DND-41 (cell line): ENCODE results near the gene PHLPP1.

ENCODE experiments used
- ATAC-seq: fragments of 200-7000 bp; cut with Tn5 transposase; 3 replicates; pipeline ENCODE4 v1.9.1; 2021; ENCODE audit warnings: low read depth; ENCODE audit not compliant: insufficient read depth
- DNase-seq: peaks from one replicate; pipeline ENCODE4 v3.0.0-alpha.2; 2020
- H2AFZ ChIP-seq: 2 replicates; pipeline ENCODE4 v1.6.0; 2012; ENCODE audit warnings: low read depth, low read length
- H3K27ac ChIP-seq: 2 replicates; pipeline ENCODE4 v1.5.1; 2012; ENCODE audit warnings: low read length, inconsistent platforms
- H3K27me3 ChIP-seq: fragments of 200-600 bp; sonication (generic); 2 replicates; pipeline ENCODE4 v1.6.0; 2012; ENCODE audit warnings: low read length, mild to moderate bottlenecking, inconsistent platforms; ENCODE audit not compliant: insufficient read depth, poor library complexity
- H3K36me3 ChIP-seq: 2 replicates; pipeline ENCODE4 v1.5.1; 2012; ENCODE audit warnings: low read length, inconsistent platforms; ENCODE audit not compliant: insufficient read depth
- H3K4me1 ChIP-seq: 2 replicates; pipeline ENCODE4 v1.5.1; 2012; ENCODE audit warnings: mild to moderate bottlenecking, low read length; ENCODE audit not compliant: insufficient read depth
- H3K4me2 ChIP-seq: 2 replicates; pipeline ENCODE4 v1.6.0; 2012; ENCODE audit warnings: mild to moderate bottlenecking, moderate library complexity, low read length, inconsistent platforms; ENCODE audit not compliant: insufficient read depth
- H3K4me3 ChIP-seq, 2 experiments: fragments of 200-600 bp in 1 of 2; shearing (Covaris generic) in 1 of 2; 2 replicates each; pipeline ENCODE4 v1.5.1; 2012 to 2016; ENCODE audit warnings: inconsistent platforms in 2 of 2, low read length in 2 of 2, mild to moderate bottlenecking in 2 of 2, low read depth in 1 of 2, moderate library complexity in 1 of 2
- H3K79me2 ChIP-seq: 2 replicates; pipeline ENCODE4 v1.6.0; 2012; ENCODE audit warnings: low read length, inconsistent platforms; ENCODE audit not compliant: insufficient read depth
- H3K9ac ChIP-seq: 2 replicates; pipeline ENCODE4 v1.6.0; 2012; ENCODE audit warnings: low read depth, mild to moderate bottlenecking, inconsistent platforms, low read length, moderate library complexity
- H3K9me3 ChIP-seq: 2 replicates; pipeline ENCODE4 v1.5.1; 2012; ENCODE audit warnings: low read length, moderate library complexity, mild to moderate bottlenecking, inconsistent platforms; ENCODE audit not compliant: insufficient read depth, severe bottlenecking
- H4K20me1 ChIP-seq: 2 replicates; pipeline ENCODE4 v1.6.0; 2012; ENCODE audit warnings: low read length; ENCODE audit not compliant: insufficient read depth
- CTCF ChIP-seq: IDR thresholded peaks from 2 replicates; pipeline ENCODE4 v1.5.1; 2012; ENCODE audit warnings: borderline replicate concordance, low read length, moderate library complexity, mild to moderate bottlenecking; ENCODE audit not compliant: poor library complexity, severe bottlenecking; ENCODE audit errors: extremely low read depth
- EZH2 ChIP-seq: IDR thresholded peaks from 3 replicates; pipeline ENCODE4 v1.6.1; 2012; ENCODE audit warnings: borderline replicate concordance, low read depth, mild to moderate bottlenecking, moderate library complexity, low read length, inconsistent platforms; ENCODE audit not compliant: severe bottlenecking

The PHLPP1 gene

GRCh38 chr18:62809900-62810299 lies 94.6 kb downstream of the PHLPP1 start:
- H4K20me1 ChIP-seq: no peaks in the 10 kb centered on the region; the same call in 1 of the 2 replicates
- H3K27me3 ChIP-seq: no peaks in the 10 kb centered on the region
- H3K4me1 ChIP-seq: no peaks in the 10 kb centered on the region
- no peak overlapping the region for H3K27ac ChIP-seq
- no peak overlapping the region for H2AFZ ChIP-seq
- no peaks in the 10 kb centered on the region for H3K36me3 ChIP-seq
- H3K9ac ChIP-seq: no peak overlapping the region
- no peaks in the 10 kb centered on the region for H3K9me3 ChIP-seq
- ATAC-seq: no peak
- TF ChIP-seq EZH2: no peak
- no peak for TF ChIP-seq CTCF
- H3K4me2 ChIP-seq: no peak overlapping the region
- no peaks in the 10 kb centered on the region for H3K79me2 ChIP-seq
- DNase-seq: no peak
- no peak overlapping the region for H3K4me3 ChIP-seq

DNA sequence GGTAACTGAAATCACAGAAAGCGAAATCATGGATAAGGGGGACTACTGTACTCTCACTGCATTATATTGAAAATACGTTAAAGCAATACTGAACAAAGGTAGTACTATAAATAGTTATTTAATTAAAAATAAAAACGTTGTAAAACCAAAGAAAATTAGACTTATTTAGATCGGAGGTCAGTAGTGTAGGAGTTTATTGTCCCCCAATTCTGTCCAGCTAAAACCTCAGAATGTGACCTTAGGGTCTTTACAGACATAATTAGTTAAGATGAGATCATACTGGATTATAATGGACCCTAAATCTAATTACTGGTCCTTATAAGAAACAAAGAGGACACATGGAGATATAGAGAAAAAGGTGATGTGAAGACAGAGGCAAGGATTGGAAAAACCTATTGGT lies 95.3 kb downstream of the PHLPP1 start:
- Histone ChIP-seq H3K79me2 (no peaks in the 10 kb centered on the region), H3K4me2 (no peak overlapping the region)
- no peak for DNase-seq

DNA sequence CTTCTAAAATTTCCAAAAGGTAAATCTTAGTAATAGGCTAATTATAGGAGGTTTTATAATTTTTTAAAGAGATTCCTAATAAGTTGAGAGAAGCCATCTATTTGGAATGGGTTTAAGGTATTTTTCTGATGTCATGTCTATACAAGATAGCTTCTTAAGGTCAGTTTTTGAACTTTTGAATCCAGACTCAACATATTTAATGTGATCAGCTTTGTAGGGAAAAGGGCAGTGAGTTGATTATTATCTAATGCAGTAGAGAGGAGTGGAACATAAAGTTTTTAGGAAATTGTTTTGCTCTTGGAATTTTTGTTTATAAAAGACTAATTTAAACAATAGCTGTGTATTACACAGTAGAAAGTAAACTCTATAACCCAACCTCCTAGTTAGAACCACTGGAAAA lies 96.3 kb downstream of the PHLPP1 start:
- no peaks in the 10 kb centered on the region for H3K79me2 ChIP-seq
- no peaks in the 10 kb centered on the region for H3K9me3 ChIP-seq
- no peak for DNase-seq
- peaks cover 5% of the 10 kb centered on the region; the same call in 1 of the 2 replicates for H3K4me1 ChIP-seq
- H3K36me3 ChIP-seq: no peaks in the 10 kb centered on the region
- H2AFZ ChIP-seq: no peak overlapping the region
- H3K27ac ChIP-seq: no peak overlapping the region
- no peak for ATAC-seq
- no peaks in the 10 kb centered on the region for H4K20me1 ChIP-seq
- TF ChIP-seq EZH2 (no peak), CTCF (no peak)
- H3K4me3 ChIP-seq: no peak overlapping the region
- H3K9ac ChIP-seq: no peak overlapping the region
- no peak overlapping the region for H3K4me2 ChIP-seq
- no peaks in the 10 kb centered on the region for H3K27me3 ChIP-seq

More for the DNA sequence above, 95.3 kb downstream of the PHLPP1 start:
- no peaks in the 10 kb centered on the region for H3K36me3 ChIP-seq
- no peaks in the 10 kb centered on the region for H3K27me3 ChIP-seq
- TF ChIP-seq CTCF: no peak
- TF ChIP-seq EZH2: no peak
- peaks cover 4% of the 10 kb centered on the region; the same call in 1 of the 2 replicates for H3K4me1 ChIP-seq
- H3K9me3 ChIP-seq: no peaks in the 10 kb centered on the region
- H2AFZ ChIP-seq: no peak overlapping the region
- no peak for ATAC-seq
- no peak overlapping the region for H3K27ac ChIP-seq
- no peaks in the 10 kb centered on the region for H4K20me1 ChIP-seq
- H3K4me3 ChIP-seq: no peak overlapping the region
- no peak overlapping the region for H3K9ac ChIP-seq

GRCh38 chr18:62812242-62812641 lies 96.9 kb downstream of the PHLPP1 start:
- H3K79me2 ChIP-seq: no peaks in the 10 kb centered on the region
- H3K4me2 ChIP-seq: no peak overlapping the region
- H3K4me1 ChIP-seq: peaks cover 5% of the 10 kb centered on the region; the same call in 1 of the 2 replicates
- TF ChIP-seq EZH2: no peak
- no peak for TF ChIP-seq CTCF
- no peak for ATAC-seq
- DNase-seq: no peak
- H3K36me3 ChIP-seq: no peaks in the 10 kb centered on the region
- no peaks in the 10 kb centered on the region for H3K27me3 ChIP-seq
- H3K9ac ChIP-seq: no peak overlapping the region
- H3K4me3 ChIP-seq: no peak overlapping the region
- no peaks in the 10 kb centered on the region for H4K20me1 ChIP-seq
- H3K27ac ChIP-seq: no peak overlapping the region
- no peaks in the 10 kb centered on the region for H3K9me3 ChIP-seq
- no peak overlapping the region for H2AFZ ChIP-seq
